NCI-H1105 treated with DMSO at 0.1 percent for 48 hours (cell line): Measurements from ENCODE around the gene FIGLA.
"Not testable (repeated sequence)": the region's sequence is repeated elsewhere in the genome, so short reads cannot be mapped to it uniquely, and the experiment has no call there.

Experiments
- DNase-seq: peaks from one replicate; lab custom pipeline; 2025; lab: John Stamatoyannopoulos, UW

The FIGLA gene

DNA sequence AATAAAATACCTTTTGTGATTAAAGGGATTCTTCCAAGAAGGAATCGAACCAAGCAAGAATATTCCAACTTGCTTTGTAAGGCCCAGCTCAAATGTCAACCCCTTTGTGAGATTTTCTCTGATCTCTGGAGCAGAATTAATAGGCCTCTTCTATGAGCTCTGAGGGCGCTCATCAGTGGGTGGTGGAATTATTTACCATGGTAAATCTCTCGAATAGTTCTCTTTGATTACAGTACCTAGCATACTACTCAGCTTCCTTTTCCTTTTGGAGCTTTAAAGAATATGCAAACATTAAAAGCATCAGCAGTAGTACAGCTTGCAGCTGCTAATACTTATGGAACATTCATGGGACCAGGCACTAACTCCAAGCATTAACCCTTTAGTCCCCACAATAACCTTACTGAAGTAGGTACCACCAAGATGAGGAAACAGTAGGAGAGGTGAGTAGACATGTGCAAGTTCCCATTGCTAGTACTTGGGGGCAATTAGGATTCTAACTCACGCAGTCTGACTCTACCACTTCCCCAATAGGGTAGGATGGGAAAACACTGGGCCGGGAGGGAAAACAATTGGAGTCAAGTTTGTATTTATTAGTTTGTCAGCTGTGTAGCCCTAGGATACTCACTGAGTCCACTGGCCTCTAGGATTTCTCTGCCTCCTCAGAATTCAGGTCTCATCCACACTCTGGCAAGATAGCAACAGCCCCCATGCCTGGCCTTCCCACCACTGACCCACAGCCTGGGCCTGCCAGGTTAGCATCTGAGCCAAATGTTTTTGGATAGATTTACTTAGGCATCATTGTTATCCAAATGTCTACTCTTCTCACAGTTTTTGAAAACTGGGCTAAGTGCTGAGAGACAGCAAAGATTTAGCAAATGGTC lies 44.1 kb downstream of the FIGLA start:
- no peak for DNase-seq

DNA sequence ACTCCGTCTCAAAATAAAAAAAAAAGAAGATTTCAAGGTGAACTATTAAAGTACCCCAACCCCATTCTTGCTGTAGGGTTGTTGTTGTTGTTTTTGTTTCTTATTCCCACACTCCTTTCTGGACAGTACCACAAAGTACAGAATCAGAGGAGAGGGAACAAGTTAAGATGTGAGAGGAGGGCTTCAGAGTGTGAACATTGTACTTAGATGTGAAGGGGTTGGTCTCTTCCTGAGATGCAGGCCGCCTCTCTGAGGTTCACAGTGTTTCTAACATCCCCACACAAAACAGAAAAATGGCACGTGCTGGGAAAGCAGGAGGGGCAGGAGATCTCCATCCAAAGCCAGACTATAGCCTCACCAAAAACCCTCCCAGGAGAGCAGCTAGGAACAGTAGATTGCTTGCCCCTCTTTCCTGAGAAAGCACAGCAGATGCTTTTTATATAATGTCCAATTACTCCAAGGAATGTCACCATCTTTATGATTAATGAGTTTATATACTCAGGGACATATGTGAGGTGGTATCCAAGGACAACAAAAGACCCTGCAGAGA lies 45.1 kb downstream of the FIGLA start:
- DNase-seq = no peak

DNA sequence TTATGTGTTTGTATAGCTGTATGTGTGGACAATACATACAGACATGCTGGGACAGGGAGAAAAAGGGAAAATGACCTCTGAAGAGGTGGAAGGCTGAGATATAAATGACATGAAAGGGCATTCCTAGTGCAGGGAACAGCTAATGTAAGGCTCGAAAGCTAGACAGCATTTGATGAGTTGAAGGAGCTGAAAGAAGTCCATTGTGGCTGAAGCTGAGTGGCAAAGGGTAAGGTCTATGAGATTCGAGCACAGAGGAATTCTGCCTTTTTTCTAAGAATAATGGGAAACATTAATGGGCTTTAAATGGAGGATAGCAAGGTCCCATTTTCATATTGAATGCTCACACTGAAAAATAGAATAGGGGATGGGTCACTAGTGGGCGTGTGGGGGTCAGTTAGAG lies 46.0 kb downstream of the FIGLA start:
- DNase-seq = no peak

DNA sequence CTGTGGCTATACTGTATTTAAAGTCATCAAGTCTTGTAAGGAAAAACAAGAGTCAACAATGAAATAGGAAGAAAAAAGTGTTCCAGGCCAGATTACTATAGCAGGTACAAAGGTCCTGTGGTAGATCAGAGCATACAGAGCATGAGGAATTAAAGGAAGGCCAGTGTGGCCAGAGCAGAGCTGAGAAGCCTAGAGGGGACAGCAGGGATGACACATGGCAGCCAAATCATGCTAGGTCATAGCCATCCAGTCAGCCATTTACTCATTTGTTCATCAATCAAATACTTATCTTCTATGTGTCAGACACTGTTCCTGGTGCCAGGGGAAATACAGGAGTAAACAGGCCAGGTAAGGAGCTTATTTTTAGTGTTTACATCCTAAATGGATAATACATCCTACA lies 46.8 kb downstream of the FIGLA start:
- DNase-seq = no peak

DNA sequence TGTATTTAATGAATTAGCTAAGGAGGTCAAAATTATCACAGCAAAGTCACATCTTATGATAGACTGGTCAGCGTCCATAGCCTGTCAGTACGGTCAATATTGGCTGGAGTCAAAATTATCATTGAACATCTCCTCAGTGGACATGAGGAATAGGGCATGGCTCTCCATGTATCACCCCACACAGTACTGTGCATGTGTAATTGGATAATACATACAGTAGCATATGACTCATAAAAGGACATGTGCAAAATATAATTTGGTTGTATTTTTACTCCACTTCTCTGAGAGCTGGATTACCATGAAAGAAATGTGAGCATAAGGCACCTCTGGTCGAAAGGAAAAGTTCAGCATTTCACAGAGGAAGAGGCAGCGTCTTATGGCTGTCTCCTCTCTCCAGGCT lies 47.4 kb downstream of the FIGLA start:
- DNase-seq = no peak

DNA sequence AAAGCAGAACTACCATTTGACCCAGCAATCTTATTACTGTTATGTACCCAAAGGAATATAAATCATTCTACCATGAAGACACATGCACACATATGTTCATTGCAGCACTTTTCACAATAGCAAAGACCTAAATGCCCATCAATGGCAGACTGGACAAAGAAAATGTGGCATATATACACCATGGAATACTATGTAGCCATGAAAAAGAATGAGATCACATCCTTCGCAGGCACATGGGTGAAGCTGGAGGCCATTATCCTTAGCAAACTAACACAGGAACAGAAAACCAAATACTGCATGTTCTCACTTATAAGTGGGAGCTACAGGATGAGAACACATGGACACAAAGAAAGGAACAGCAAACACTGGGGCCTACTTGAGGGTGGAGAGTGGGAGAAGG lies 51.0 kb downstream of the FIGLA start:
- not testable (repeated sequence) for DNase-seq

DNA sequence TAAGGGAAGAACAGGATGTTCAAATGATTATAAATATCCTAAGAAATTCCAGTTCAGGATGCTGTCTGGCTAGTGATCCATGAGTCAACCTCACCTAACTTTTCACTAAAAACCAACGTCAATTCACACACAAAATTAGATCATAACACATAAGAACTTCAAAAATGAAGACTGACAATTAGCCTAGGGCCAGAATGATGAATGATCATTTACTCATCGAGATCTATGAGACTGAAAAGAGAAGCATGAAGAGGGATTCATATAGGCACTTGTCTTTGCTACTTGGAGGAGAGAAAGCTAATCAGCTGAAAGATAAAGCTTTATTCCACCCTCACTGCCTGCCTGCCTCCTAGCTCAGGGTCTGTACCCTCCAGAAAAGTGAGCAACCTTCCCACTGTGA lies 52.3 kb downstream of the FIGLA start:
- no peak for DNase-seq

DNA sequence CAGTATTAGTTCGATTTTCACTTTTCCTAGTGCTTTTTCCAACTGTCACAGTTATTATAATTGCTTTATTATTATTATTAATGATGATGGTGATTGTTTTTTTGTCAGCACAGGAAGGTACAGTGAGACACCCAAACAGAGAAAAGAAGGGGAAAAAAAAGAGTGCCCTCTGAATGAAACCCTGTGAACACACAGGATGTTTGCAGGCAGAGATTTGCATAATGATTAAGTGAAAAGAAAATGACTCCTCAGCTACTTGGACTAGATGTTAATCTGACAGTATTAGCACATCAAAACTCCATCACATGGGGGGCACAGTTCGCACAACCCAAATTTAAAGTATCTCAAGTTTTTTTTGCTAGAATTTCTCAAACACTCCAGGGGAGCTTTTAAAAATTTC lies 55.4 kb downstream of the FIGLA start:
- DNase-seq = no peak

DNA sequence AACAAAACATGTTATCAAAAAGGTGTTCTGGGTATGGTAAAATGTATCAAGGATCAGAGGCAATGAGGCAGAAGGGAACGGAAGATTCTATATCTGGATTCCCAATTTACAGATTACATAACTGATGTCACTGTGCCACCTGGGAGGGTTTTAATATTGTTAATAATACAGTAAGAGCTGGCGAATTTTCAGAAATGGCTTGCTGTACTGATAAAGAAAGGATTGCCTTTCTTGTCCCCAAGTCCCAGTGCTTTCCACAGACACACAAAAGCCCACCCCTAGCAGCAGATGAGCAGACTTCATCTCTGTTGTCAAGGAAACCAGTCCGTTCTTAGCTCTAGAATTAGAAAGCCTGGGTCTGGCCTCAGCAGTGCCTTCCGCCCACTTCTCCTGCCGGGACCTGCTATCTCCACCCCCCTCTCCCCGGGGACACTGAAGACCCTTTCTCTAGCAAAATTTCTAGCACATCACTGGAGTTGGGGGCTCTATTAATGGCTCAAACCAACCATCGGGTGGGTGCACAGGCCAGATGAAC lies 56.7 kb downstream of the FIGLA start:
- DNase-seq = no peak

DNA sequence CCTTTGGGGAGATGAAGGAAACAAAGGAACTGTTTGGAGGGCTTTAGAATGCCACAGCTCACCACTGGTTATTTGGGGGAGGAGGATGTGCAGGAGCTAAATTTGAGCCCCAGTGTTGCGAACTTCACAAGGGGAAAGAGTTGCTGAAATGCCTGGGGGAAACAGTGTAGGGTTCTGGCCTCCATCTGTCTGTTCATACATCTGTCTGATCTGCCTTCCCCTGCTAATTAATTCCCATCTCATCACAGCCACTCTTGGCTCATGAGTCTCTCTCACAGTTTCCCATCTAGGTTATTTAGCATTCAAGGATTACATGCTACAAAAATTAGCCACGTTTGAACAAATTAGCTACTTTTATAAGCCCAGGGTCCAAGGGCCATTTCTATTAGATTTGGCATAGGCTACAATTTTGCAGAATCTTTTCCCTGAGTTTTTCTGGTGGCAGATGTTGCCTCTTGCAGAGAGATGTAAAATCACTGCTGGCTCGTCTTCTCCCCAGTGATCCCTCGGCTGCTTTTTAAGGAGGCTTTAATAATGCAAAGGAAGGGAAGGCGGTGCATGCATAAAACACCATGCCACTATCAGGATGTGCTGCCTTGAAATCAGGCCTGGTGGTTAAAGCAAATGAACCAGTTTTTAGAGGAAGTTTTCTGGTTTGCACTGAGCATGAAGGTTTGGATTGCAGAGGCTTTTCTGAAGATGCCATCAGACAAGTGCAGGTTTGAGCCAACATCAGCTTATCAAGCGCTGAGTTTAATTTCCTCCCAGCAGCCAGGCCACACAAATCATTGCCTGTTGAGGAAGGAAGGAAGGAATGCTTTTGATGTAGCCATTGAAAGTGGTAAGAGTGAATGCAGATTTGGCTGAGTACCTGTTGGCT lies 57.4 kb downstream of the FIGLA start:
- DNase-seq = no peak

DNA sequence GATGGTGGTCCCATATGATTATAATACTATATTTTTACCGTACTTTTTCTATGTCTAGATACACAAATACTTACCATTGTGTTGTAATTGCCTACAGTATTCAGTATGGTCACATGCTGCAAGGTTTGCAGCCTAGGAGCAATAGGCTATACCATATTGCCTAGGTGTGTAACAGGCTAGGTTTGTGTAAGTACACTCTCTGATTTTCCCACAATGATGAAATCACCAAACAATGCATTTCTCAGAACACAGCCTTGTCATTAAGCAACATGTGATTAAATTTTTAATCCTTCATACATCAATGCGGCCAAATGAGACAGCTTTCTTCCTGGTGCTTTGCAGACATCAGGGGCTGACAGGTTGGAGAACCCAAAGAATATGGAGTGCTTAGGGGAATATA lies 59.7 kb downstream of the FIGLA start:
- no peak for DNase-seq

DNA sequence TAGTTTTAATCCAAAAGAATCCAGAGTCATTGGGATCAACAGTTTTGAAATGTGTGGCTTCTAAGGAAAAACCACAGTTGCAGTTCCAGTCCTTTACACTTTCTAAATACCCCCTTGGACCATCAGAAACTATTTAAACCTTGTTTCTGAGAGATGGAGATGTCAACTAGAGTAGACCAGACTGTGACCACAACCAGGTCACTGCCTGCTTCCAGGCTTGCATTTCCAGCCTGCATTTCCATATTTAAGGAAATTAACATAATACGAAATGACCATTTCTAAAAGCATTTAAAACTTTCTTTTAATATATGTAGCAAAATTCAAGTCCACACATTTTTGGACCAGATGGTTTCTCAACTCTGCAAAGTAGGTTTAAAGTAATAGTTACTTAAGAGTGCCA lies 60.8 kb downstream of the FIGLA start:
- DNase-seq = no peak

DNA sequence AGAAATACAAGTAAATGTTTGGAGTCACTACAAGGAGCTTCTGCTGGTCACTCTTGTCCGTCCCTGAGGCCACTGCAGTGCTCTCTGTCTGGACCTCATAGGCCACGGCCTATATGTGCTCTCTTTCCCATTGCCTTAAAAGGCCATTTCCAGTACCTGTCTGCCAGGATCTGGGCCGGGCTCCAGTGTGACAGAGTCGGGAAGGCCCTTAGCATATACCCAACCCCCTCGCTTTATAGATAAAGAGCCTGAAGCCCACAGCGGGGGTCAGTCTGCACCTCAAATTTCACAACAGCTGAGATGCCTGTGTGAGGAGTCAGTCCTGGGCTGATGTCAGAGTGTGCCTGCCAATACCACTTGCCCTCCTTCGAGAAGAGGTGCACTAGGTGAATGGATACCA lies 62.3 kb downstream of the FIGLA start:
- no peak for DNase-seq
